Vagina (tissue), 2 donors: ENCODE data around the gene GRPEL2. TPM values are rescaled to one million over a fixed set of nuclear protein-coding genes. Genes with fewer than 3 reads are reported as not detected.

ENCODE experiments used
- DNase-seq, 2 donors: peaks; one replicate each; pipeline ENCODE4 v3.0.0-alpha.2; 2017; ENCODE audit errors: extremely low spot score in 2 of 2
- H3K27ac ChIP-seq: fragments of 200-600 bp; sonication (generic); one replicate; pipeline ENCODE4 v1.5.1; 2019
- H3K27me3 ChIP-seq: fragments of 200-600 bp; sonication (generic); one replicate; pipeline ENCODE4 v1.5.1; 2019
- H3K36me3 ChIP-seq, 2 donors: fragments of 200-600 bp; sonication (generic); one replicate each; pipeline ENCODE4 v1.5.1; 2017 to 2019
- H3K4me1 ChIP-seq: fragments of 200-600 bp; sonication (generic); one replicate; pipeline ENCODE4 v1.5.1; 2019
- H3K4me3 ChIP-seq, 2 donors: fragments of 200-600 bp; sonication (generic); 1 replicate in 1 of 2; 2 replicates in 1 of 2; pipeline ENCODE4 v1.5.1; 2016 to 2019
- H3K9me3 ChIP-seq: fragments of 200-600 bp; sonication (generic); one replicate; pipeline ENCODE4 v1.5.1; 2019
- CTCF ChIP-seq, 3 experiments: fragments of 450-650 bp in 2 of 3; fragments of 200-600 bp in 1 of 3; sonication (generic) in 1 of 3; IDR thresholded peaks; one replicate each; pipeline ENCODE4 v1.5.1; 2017 to 2019; ENCODE audit warnings: antibody characterized with exemption in 3 of 3, mild to moderate bottlenecking in 2 of 3, moderate library complexity in 2 of 3
- POLR2A ChIP-seq, 2 donors: fragments of 450-650 bp; IDR thresholded peaks; one replicate each; pipeline ENCODE4 v1.6.1; 2017; ENCODE audit warnings: antibody characterized with exemption in 2 of 2, mild to moderate bottlenecking in 2 of 2, moderate library complexity in 2 of 2
- POLR2AphosphoS5 ChIP-seq, 2 donors: sonication (generic); formaldehyde crosslinking; IDR thresholded peaks; one replicate each; pipeline ENCODE4 v1.9.0; 2017; ENCODE audit warnings: antibody characterized with exemption in 2 of 2, mild to moderate bottlenecking in 2 of 2, low read depth in 1 of 2; ENCODE audit not compliant: insufficient read depth in 1 of 2
- intact Hi-C: fragments of 100-400 bp; cut with DNase I; formaldehyde crosslinking; loops from one replicate; pipeline ENCODE4 v1.15.1; 2023
- total RNA-seq: library from RNA; depleted of rRNA; stranded (reverse); fragments of >200 nt; gene quantifications from one replicate; pipeline ENCODE4 v1.2.3, GENCODE V29; 2016

Gene GRPEL2
- total RNA-seq, 1 donor from 2014 or later: 16.9 TPM

DNA sequence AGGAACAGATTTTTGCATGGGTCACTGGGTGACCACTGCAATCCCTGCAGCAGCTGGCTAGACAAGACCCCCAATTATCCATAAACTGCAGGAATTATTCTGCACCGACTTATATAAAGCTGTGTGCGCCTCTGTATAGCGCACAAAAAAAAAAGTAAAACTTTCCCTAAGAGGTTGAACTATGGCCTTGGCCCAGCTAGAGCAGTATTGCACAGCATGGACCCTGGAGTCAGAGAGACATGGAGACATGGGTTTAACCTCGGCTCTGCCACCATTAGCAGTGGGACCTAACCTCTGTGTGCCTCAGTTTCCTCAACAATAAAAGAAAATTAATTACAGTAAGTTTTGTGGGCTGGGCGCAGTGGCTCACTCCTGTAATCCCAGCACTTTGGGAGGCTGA, 17.1 kb upstream of the GRPEL2 start:
- Histone ChIP-seq H3K9me3 (no peaks in the 10 kb centered on the region), H3K36me3 (no peaks in the 10 kb centered on the region), H3K27me3 (no peaks in the 10 kb centered on the region), H3K27ac (no peak overlapping the region), H3K4me1 (no peaks in the 10 kb centered on the region), H3K4me3 (no peak overlapping the region)
- no peak for TF ChIP-seq CTCF (IDR thresholded peaks at IDR 0.05)
- no peak for TF ChIP-seq POLR2A (IDR thresholded peaks at IDR 0.05)
- no peak for TF ChIP-seq POLR2AphosphoS5 (IDR thresholded peaks at IDR 0.05; ENCODE audit: insufficient read depth in 1 of 2, low read depth in 1 of 2)
- intact Hi-C loops: no loop called here
- DNase-seq: no peak

- Histone ChIP-seq H3K4me1 (no peaks in the 10 kb centered on the region), H3K36me3 (no peaks in the 10 kb centered on the region), H3K4me3 (no peak overlapping the region), H3K27ac (peak overlapping the region; percentile 16), H3K27me3 (no peaks in the 10 kb centered on the region), H3K9me3 (no peaks in the 10 kb centered on the region)
- no peak for DNase-seq
- intact Hi-C loops: no loop called here
- TF ChIP-seq CTCF (IDR thresholded peaks at IDR 0.05) (no peak), POLR2A (IDR thresholded peaks at IDR 0.05) (no peak), POLR2AphosphoS5 (IDR thresholded peaks at IDR 0.05; ENCODE audit: insufficient read depth in 1 of 2, low read depth in 1 of 2) (peak in 1 of 2 donors; percentile 41)
These were observed 11.4 kb upstream of the GRPEL2 start for GRCh38 chr5:149333711-149334443.

GRCh38 chr5:149337736-149338135, 7.6 kb upstream of the GRPEL2 start:
- no peak overlapping the region for H3K27ac ChIP-seq
- DNase-seq: no peak
- H3K4me1 ChIP-seq: no peaks in the 10 kb centered on the region
- H3K27me3 ChIP-seq: no peaks in the 10 kb centered on the region
- no peak overlapping the region for H3K4me3 ChIP-seq
- no peaks in the 10 kb centered on the region for H3K9me3 ChIP-seq
- peaks cover 0 to 4% of the 10 kb centered on the region in 2 donors for H3K36me3 ChIP-seq
- intact Hi-C loops: no loop called here
- TF ChIP-seq POLR2AphosphoS5 (IDR thresholded peaks at IDR 0.05; ENCODE audit: insufficient read depth in 1 of 2, low read depth in 1 of 2) (no peak), CTCF (IDR thresholded peaks at IDR 0.05) (no peak), POLR2A (IDR thresholded peaks at IDR 0.05) (no peak)

- TF ChIP-seq POLR2A (IDR thresholded peaks at IDR 0.05) (no peak), CTCF (IDR thresholded peaks at IDR 0.05) (no peak), POLR2AphosphoS5 (IDR thresholded peaks at IDR 0.05; ENCODE audit: insufficient read depth in 1 of 2, low read depth in 1 of 2) (no peak)
- Histone ChIP-seq H3K27me3 (no peaks in the 10 kb centered on the region), H3K36me3 (peaks cover 0 to 4% of the 10 kb centered on the region in 2 donors)
These were observed 6.9 kb upstream of the GRPEL2 start for GRCh38 chr5:149338364-149338763.

GRCh38 chr5:149340920-149341319, 4.4 kb upstream of the GRPEL2 start:
- DNase-seq: no peak
- H3K36me3 ChIP-seq: peaks cover 0 to 4% of the 10 kb centered on the region in 2 donors
- no peaks in the 10 kb centered on the region for H3K9me3 ChIP-seq
- H3K4me1 ChIP-seq: peaks cover 9% of the 10 kb centered on the region
- no peaks in the 10 kb centered on the region for H3K27me3 ChIP-seq
- no peak overlapping the region for H3K27ac ChIP-seq
- intact Hi-C loops: no loop called here
- H3K4me3 ChIP-seq: no peak overlapping the region
- TF ChIP-seq POLR2AphosphoS5 (IDR thresholded peaks at IDR 0.05; ENCODE audit: insufficient read depth in 1 of 2, low read depth in 1 of 2) (no peak), CTCF (IDR thresholded peaks at IDR 0.05) (no peak), POLR2A (IDR thresholded peaks at IDR 0.05) (no peak)

More at GRCh38 chr5:149338364-149338763, 6.9 kb upstream of the GRPEL2 start:
- Histone ChIP-seq H3K9me3 (no peaks in the 10 kb centered on the region), H3K27ac (no peak overlapping the region), H3K4me3 (no peak overlapping the region), H3K4me1 (no peaks in the 10 kb centered on the region)
- DNase-seq: no peak
- intact Hi-C loops: no loop called here
